GM12878 (cell line): ENCODE data around the gene GPR87. TPM values are rescaled to one million over a fixed set of nuclear protein-coding genes. Genes with fewer than 3 reads are reported as not detected.

Source experiments
- ATAC-seq: fragments of 200-7000 bp; cut with Tn5 transposase; 3 replicates; pipeline ENCODE4 v1.9.1; 2020; ENCODE audit warnings: mild to moderate bottlenecking, moderate library complexity
- BruUV-seq: library from RNA; stranded (reverse); fragments of 400-500 nt; replicated peaks from 2 replicates; lab custom pipeline; 2021; lab: Mats Ljungman, UMichigan
- CTCF ChIA-PET: fragments of 300-600 bp; sonication (Branson Sonifier 250); formaldehyde crosslinking; extraction: SDS; loops from one replicate; lab custom pipeline; 2021; ENCODE audit warnings: inconsistent platforms; lab: Yijun Ruan, JAX
- POLR2A ChIA-PET: fragments of 350-600 bp; formaldehyde crosslinking; extraction: SDS; loops from one replicate; lab custom pipeline; 2021; ENCODE audit warnings: inconsistent platforms; lab: Charles Lee
- RAD21 ChIA-PET: fragments of 300-600 bp; sonication (Branson Sonifier 250); formaldehyde crosslinking; loops from one replicate; lab custom pipeline; 2023; ENCODE audit warnings: antibody characterized with exemption; ENCODE audit not compliant: unreplicated experiment; lab: Charles Lee
- SMC1A ChIA-PET: fragments of 300-600 bp; sonication (Branson Sonifier 250); formaldehyde crosslinking; loops from one replicate; lab custom pipeline; 2023; ENCODE audit not compliant: unreplicated experiment, uncharacterized antibody; lab: Charles Lee
- DNase-seq: peaks from one replicate; pipeline ENCODE4 v3.0.0-alpha.2; 2011; ENCODE audit warnings: low read depth, low spot score
- FAIRE-seq: peaks from 3 replicates; lab custom pipeline; 2011; peaks lifted over from hg19 to GRCh38; lab: Jason Lieb, UNC
- H2AFZ ChIP-seq: 2 replicates; pipeline ENCODE4 v1.6.0; 2011; ENCODE audit warnings: low read depth, low read length, control low read depth; ENCODE audit not compliant: control insufficient read depth
- H3K27ac ChIP-seq: 2 replicates; pipeline ENCODE4 v1.5.1; 2011; ENCODE audit warnings: control low read depth; ENCODE audit not compliant: control insufficient read depth, insufficient read depth
- H3K27me3 ChIP-seq, 2 experiments: replicated peaks in 1 of 2; 2 replicates each; pipeline versions ENCODE4 v1.6.0 to v1.6.1; 2011; ENCODE audit warnings: low read length in 1 of 2; ENCODE audit not compliant: control insufficient read depth in 2 of 2, insufficient read depth in 2 of 2
- H3K36me3 ChIP-seq, 2 experiments: 2 replicates each; pipeline ENCODE4 v1.5.1; 2011; ENCODE audit warnings: low read length in 1 of 2; ENCODE audit not compliant: control insufficient read depth in 2 of 2, insufficient read depth in 2 of 2
- H3K4me1 ChIP-seq: 2 replicates; pipeline ENCODE4 v1.6.1; 2011; ENCODE audit warnings: mild to moderate bottlenecking, low read length, moderate library complexity, mixed read lengths; ENCODE audit not compliant: control insufficient read depth, insufficient read depth
- H3K4me2 ChIP-seq: 2 replicates; pipeline ENCODE4 v1.6.0; 2011; ENCODE audit warnings: control low read depth; ENCODE audit not compliant: control insufficient read depth, insufficient read depth
- H3K4me3 ChIP-seq: fragments of 200-600 bp; sonication (generic); 2 replicates; pipeline ENCODE4 v1.5.1; 2016
- H3K79me2 ChIP-seq: 2 replicates; pipeline ENCODE4 v1.6.0; 2011; ENCODE audit warnings: low read length; ENCODE audit not compliant: control insufficient read depth, insufficient read depth
- H3K9ac ChIP-seq: 2 replicates; pipeline ENCODE4 v1.8.0; 2011; ENCODE audit warnings: low read length, control low read depth, mixed read lengths; ENCODE audit not compliant: control insufficient read depth, insufficient read depth
- H3K9me3 ChIP-seq: replicated peaks from 3 replicates; pipeline ENCODE4 v1.5.1; 2011; ENCODE audit warnings: mild to moderate bottlenecking, low read length; ENCODE audit not compliant: control insufficient read depth, insufficient read depth
- H4K20me1 ChIP-seq: 2 replicates; pipeline ENCODE4 v1.6.0; 2011; ENCODE audit not compliant: control insufficient read depth, insufficient read depth
- CBX3 ChIP-seq: fragments of 200-600 bp; sonication (generic); IDR thresholded peaks from 2 replicates; pipeline ENCODE4 v1.6.1; 2016; ENCODE audit warnings: low read depth, borderline replicate concordance
- CHD2 ChIP-seq: IDR thresholded peaks from 2 replicates; pipeline ENCODE4 v1.6.1; 2011; ENCODE audit warnings: low read depth, low read length, improper control_type of control experiment, borderline replicate concordance
- E2F8 ChIP-seq: fragments of 450-650 bp; IDR thresholded peaks from 2 replicates; pipeline ENCODE4 v1.6.1; 2018; ENCODE audit warnings: mild to moderate bottlenecking, low read depth, moderate library complexity; ENCODE audit not compliant: partially characterized antibody
- ELK1 ChIP-seq: IDR thresholded peaks from 2 replicates; pipeline ENCODE4 v1.6.1; 2012; ENCODE audit warnings: low read depth, low read length, improper control_type of control experiment
- EP300 ChIP-seq, 2 experiments: fragments of 150-350 bp in 1 of 2; IDR thresholded peaks; 2 replicates each; pipeline ENCODE4 v1.6.1; 2011 to 2012; ENCODE audit warnings: low read depth in 2 of 2, low read length in 2 of 2, borderline replicate concordance in 1 of 2, improper control_type of control experiment in 1 of 2, inconsistent platforms in 1 of 2; ENCODE audit not compliant: control insufficient read depth in 1 of 2
- IRF4 ChIP-seq: IDR thresholded peaks from 2 replicates; pipeline ENCODE4 v1.6.1; 2011; ENCODE audit warnings: low read depth, low read length
- MLLT1 ChIP-seq: fragments of 450-650 bp; IDR thresholded peaks from 2 replicates; pipeline ENCODE4 v1.6.1; 2016; ENCODE audit warnings: mild to moderate bottlenecking
- NKRF ChIP-seq: fragments of 450-650 bp; conservative IDR thresholded peaks from 2 replicates; pipeline ENCODE4 v1.6.1; 2017; ENCODE audit warnings: mild to moderate bottlenecking, moderate library complexity
- NR2F1 ChIP-seq: fragments of 450-650 bp; conservative IDR thresholded peaks from 2 replicates; pipeline ENCODE4 v1.6.1; 2017; ENCODE audit warnings: mild to moderate bottlenecking
- SIX5 ChIP-seq: IDR thresholded peaks from 2 replicates; pipeline ENCODE4 v1.6.1; 2011; ENCODE audit warnings: mild to moderate bottlenecking, low read depth, low read length, moderate library complexity; ENCODE audit not compliant: severe bottlenecking
- SMAD1 ChIP-seq: fragments of 450-650 bp; IDR thresholded peaks from 2 replicates; pipeline ENCODE4 v1.6.1; 2018; ENCODE audit warnings: mild to moderate bottlenecking, low read depth; ENCODE audit not compliant: partially characterized antibody
- SMC3 ChIP-seq: IDR thresholded peaks from 2 replicates; pipeline ENCODE4 v1.6.1; 2011; ENCODE audit warnings: low read length, improper control_type of control experiment, borderline replicate concordance
- YY1 ChIP-seq: IDR thresholded peaks from 2 replicates; pipeline ENCODE4 v1.6.1; 2011; ENCODE audit warnings: low read depth, mild to moderate bottlenecking, low read length
- ZBTB33 ChIP-seq: fragments of 450-650 bp; IDR thresholded peaks from 2 replicates; pipeline ENCODE4 v1.6.1; 2017; ENCODE audit warnings: mild to moderate bottlenecking
- WGBS: methylation state at CpG from one replicate; pipeline ENCODE4 v1.1.6; 2016; ENCODE audit warnings: low lambda C conversion rate; ENCODE audit not compliant: insufficient replicate concordance, insufficient coverage; ENCODE audit errors: missing lambda C conversion rate; 5-methylcytosine and 5-hydroxymethylcytosine counted together
- in situ Hi-C: fragments of 300-500 bp; cut with MboI; formaldehyde crosslinking; loops from 9 replicates; pipeline ENCODE4 v1.14.3; 2018; ENCODE audit warnings: mixed read lengths
- intact Hi-C: fragments of 100-400 bp; cut with micrococcal nuclease; formaldehyde crosslinking; loops from one replicate; pipeline ENCODE4 v1.14.2; 2022; ENCODE audit not compliant: unreplicated experiment
- polyA plus RNA-seq, 11 experiments: library from polyadenylated mRNA; depleted of rRNA in 4 of 11; unstranded in 6 of 11; stranded (reverse) in 5 of 11; fragments of >200 nt; fragmentation: Nextera tagmentation in 4 of 11; fragmentation: Illumina TruSeq in 1 of 11; extraction: Ambion mirVana in 4 of 11; extraction: Trizol in 1 of 11; gene quantifications; 1 replicate in 1 of 11; 2 replicates in 10 of 11; pipeline versions ENCODE4 v1.2.1 to v1.2.3, GENCODE V29; 2011 to 2016; ENCODE audit warnings: inconsistent platforms in 2 of 11, missing spikeins in 2 of 11, low read depth in 1 of 11
- total RNA-seq, 4 experiments: library from RNA; depleted of rRNA in 3 of 4; stranded (reverse); fragments of >200 nt in 3 of 4; fragmentation: Illumina TruSeq in 1 of 4; extraction: Trizol in 1 of 4; gene quantifications; 2 replicates each; pipeline versions ENCODE4 v1.2.1 to v1.2.3, GENCODE V29; 2013 to 2021

Gene GPR87
- total and polyA plus RNA-seq, 10 of the 15 experiments (the other 5 are each of a cell fraction or from before 2014, with no cell fraction given), result 0.06 to 0.27 (median 0.16) TPM; not detected in 5

GRCh38 chr3:151318991-151319390 lies 2.4 kb upstream of the GPR87 start:
- FAIRE-seq (no peak), DNase-seq (no peak), ATAC-seq (no peak)
- no TSS peak for BruUV-seq
- 67% methylated on average over 7 of the region's 7 CpGs for WGBS
- no peak overlapping the region for H3K9ac ChIP-seq
- H3K79me2 ChIP-seq, result no peaks in the 10 kb centered on the region
- H3K4me1 ChIP-seq, result no peaks in the 10 kb centered on the region
- SMC1A ChIA-PET, result no interaction called here
- intact Hi-C loops (no loop called here), in situ Hi-C loops (no loop called here)
- H3K4me2 ChIP-seq, result no peak overlapping the region
- H3K4me3 ChIP-seq, result no peak overlapping the region
- H3K27ac ChIP-seq, result no peak overlapping the region
- H2AFZ ChIP-seq, result no peak overlapping the region
- no peaks in the 10 kb centered on the region for H3K9me3 ChIP-seq
- H3K27me3 ChIP-seq, result no peaks in the 10 kb centered on the region; a peak in 2 of 4 replicates
- H4K20me1 ChIP-seq, result no peaks in the 10 kb centered on the region
- RAD21 ChIA-PET, result no interaction called here
- TF ChIP-seq MLLT1, result no peak
- TF ChIP-seq NKRF, result no peak
- TF ChIP-seq EP300 (IDR thresholded peaks at IDR 0.05; ENCODE audit: borderline replicate concordance in 1 of 2, control insufficient read depth in 1 of 2, low read depth in 2 of 2, low read length in 2 of 2), result no peak
- TF ChIP-seq E2F8, result no peak
- no peak for TF ChIP-seq YY1
- TF ChIP-seq SMAD1, result no peak
- no peak for TF ChIP-seq CHD2
- no peak for TF ChIP-seq NR2F1
- no peak for TF ChIP-seq IRF4
- TF ChIP-seq CBX3, result no peak
- no peak for TF ChIP-seq ZBTB33
- no peak for TF ChIP-seq ELK1
- TF ChIP-seq SIX5, result no peak
- TF ChIP-seq SMC3, result no peak
- CTCF ChIA-PET, result interaction anchor here (1.5 kb wide), 1 partner anchor 9 kb away, joined by 3 read pairs; no protein-coding TSS in a partner anchor
- POLR2A ChIA-PET, result no interaction called here
- H3K36me3 ChIP-seq, result no peaks in the 10 kb centered on the region
